Left forelimb (tissue), 1 donor: ENCODE results near the gene TIPIN.
"Not testable (repeated sequence)": the region's sequence is repeated elsewhere in the genome, so short reads cannot be mapped to it uniquely, and the experiment has no call there.

Experiments used
- DNase-seq: peaks from one replicate; pipeline ENCODE4 v3.0.0-alpha.2; 2018; ENCODE audit warnings: low spot score

Gene TIPIN

GRCh38 chr15:66356359-66357236, at the start of gene TIPIN:
TIPIN (minus strand) TSS chr15:66356685; CDS start chr15:66352947, 3,738 bp downstream.
- DNase-seq = peak; percentile 96

DNA sequence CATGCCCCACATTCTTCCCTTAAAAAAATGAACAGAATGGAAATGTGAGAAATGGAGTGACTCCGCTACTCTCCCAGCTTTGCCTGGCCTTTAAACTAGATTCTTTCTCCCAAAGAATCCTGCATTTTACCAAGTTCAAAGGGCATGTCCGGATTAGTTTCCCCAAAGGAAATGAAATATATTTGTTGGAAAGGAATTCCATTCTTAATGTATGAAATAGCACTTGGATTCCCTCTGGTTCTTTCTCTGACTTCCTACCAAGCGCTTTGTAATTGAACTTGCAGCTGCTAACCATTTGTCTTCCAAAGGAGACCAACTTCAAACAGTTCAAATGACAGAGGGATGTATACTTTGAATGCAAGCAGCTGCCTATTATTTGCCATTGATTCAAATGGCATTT, 49.1 kb upstream of the TIPIN start:
- no peak for DNase-seq

- no peak for DNase-seq
Observed at GRCh38 chr15:66405007-66405406, 48.5 kb upstream of the TIPIN start.

GRCh38 chr15:66404532-66404931, 48.0 kb upstream of the TIPIN start:
- DNase-seq = no peak

DNA sequence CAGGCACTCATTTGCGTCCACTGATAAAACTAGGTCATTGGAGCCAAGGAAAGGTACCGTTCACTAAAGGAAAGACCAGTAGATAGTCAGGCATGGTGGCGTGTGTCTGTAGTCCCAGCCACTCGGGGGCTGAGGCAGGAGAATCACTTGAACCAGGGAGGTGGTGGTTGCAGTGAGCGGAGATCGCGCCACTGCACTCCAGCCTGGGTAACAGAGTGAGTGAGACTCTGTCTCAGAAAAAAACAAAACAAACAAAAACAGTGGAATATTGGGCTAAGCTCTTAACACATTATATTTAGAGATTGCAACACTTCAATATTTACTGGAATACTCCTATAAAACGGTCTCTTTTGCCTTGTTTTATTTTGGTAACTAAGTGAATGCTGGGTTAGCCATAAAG, 47.6 kb upstream of the TIPIN start:
- DNase-seq = no peak

GRCh38 chr15:66403323-66403722, 46.8 kb upstream of the TIPIN start:
- DNase-seq = no peak

- DNase-seq = no peak
Observed at GRCh38 chr15:66402761-66403284, 46.3 kb upstream of the TIPIN start.

- no peak for DNase-seq
Observed at GRCh38 chr15:66401130-66402021, 44.9 kb upstream of the TIPIN start.

- no peak for DNase-seq
Observed at GRCh38 chr15:66400351-66400774, 43.9 kb upstream of the TIPIN start.

- DNase-seq = no peak
Observed at GRCh38 chr15:66399276-66399675, 42.8 kb upstream of the TIPIN start.

- DNase-seq = no peak
Observed at GRCh38 chr15:66394915-66395314, 38.4 kb upstream of the TIPIN start.

DNA sequence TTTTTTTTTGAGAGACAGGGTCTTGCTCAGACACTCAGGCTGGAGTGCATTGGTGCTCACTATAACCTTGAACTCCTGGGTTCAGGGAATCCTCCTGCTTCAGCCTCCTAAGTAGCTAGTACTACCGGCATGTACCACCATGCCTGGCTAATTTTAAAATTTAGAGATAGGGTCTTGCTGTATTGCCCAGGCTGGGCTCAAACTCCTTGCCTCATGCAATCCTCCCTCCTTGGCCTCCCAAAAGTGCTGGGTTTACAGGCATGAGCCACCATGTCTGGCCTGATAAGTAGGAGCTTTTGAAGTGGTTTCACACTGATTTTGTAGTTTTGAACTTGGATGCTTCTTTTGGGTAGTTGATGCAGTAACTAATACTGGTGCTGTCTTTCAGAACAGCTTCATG, 38.0 kb upstream of the TIPIN start:
- no peak for DNase-seq

- DNase-seq = not testable (repeated sequence)
Observed at GRCh38 chr15:66393037-66393436, 36.6 kb upstream of the TIPIN start.

- DNase-seq = no peak
Observed at GRCh38 chr15:66390678-66391077, 34.2 kb upstream of the TIPIN start.

GRCh38 chr15:66389859-66390381, 33.4 kb upstream of the TIPIN start:
- DNase-seq = no peak

DNA sequence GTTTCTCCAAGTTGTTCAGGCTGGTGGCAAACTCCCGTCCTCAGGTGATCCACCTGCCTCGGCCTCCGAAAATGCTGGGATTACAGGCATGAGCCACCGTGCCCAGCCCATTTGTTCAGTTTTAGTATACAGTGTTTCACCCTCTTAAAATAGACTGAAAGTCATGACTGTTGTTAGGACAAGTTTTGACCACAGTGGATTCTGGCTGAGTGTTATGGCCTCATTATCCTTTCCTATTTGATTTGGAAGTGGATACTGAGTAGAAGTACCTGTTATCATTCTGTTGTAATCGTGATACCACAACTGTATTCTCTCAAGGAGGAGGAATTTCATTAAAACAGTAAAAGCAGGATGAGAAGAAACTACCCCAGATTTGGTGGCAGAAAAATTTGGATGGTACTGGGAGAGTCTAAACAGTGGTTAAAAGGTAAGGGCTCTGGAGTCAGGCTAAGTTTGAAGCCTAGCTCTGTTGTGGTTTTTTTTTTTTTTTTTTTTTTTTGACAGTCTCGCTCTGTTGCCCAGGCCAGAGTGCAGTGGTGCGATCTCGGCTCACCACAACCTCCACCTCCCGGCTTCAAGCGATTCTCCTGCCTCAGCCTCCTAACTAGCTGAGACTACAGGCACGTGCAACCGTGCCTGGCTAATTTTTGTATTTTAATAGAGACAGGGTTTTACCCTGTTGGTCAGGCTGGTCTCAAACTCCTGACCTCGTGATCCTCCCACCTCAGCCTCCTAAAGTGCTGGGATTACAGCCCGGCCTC, 32.8 kb upstream of the TIPIN start:
- no peak for DNase-seq

GRCh38 chr15:66388576-66388975, 32.1 kb upstream of the TIPIN start:
- no peak for DNase-seq

GRCh38 chr15:66388043-66388363, 31.5 kb upstream of the TIPIN start:
- no peak for DNase-seq

DNA sequence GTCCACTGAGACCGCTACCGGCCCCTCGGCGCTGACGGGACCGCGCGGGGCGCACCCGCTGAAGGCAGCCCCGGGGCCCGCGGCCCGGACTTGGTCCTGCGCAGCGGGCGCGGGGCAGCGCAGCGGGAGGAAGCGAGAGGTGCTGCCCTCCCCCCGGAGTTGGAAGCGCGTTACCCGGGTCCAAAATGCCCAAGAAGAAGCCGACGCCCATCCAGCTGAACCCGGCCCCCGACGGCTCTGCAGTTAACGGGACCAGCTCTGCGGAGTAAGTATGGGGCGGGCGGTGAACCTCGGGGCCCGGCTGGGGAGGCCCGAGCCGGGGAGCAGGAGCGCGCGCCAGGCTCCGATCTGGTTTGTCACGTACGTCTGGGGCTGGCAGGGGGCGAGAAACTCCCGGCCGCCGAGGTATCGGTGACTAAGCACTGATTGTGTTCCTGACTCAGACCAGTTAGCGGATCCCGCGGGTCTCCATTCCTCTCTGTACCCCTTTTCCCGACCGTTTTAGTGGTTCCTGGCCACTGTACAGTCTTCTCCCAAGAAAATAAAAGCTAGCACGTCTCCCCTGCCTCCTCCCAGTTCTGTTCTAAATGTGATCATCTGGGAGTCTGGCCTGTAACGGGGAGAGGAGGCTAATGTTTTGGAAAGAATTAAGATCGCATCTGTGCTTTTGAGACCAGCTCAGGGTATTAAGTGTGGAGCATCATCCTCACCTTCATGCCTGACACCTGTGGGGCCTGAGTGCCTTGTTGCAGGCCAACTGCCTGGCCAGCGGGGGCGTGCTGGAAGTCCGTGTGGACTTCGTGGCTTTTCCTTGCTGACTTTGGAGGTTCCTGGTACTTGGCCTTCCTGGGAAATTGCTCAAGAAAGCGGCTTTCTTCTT, 30.9 kb upstream of the TIPIN start:
- DNase-seq = peak; percentile 80

- DNase-seq = peak; percentile 99
Observed at GRCh38 chr15:66386204-66387123, 30.0 kb upstream of the TIPIN start, which contains the start of gene MAP2K1. MAP2K1 (plus strand) TSS chr15:66386912; CDS start chr15:66387348, 436 bp downstream.
